GM13976 (cell line): ENCODE results near the gene ATP5PB.

ENCODE experiments used
- DNase-seq: peaks from one replicate; pipeline ENCODE4 v3.0.0; 2012; ENCODE audit warnings: low spot score
- CTCF ChIP-seq: IDR thresholded peaks from 2 replicates; pipeline ENCODE4 v1.5.1; 2012; ENCODE audit warnings: borderline replicate concordance, mild to moderate bottlenecking; ENCODE audit not compliant: insufficient read depth; ENCODE audit errors: extremely low read depth, missing control alignments, control extremely low read depth
- in situ Hi-C: fragments of 300-500 bp; cut with MboI; formaldehyde crosslinking; loops from one replicate; pipeline ENCODE4 v1.12.0; 2022; ENCODE audit warnings: low sequenced_read_pairs, mixed read lengths, inconsistent platforms; ENCODE audit not compliant: unreplicated experiment

The ATP5PB gene

DNA sequence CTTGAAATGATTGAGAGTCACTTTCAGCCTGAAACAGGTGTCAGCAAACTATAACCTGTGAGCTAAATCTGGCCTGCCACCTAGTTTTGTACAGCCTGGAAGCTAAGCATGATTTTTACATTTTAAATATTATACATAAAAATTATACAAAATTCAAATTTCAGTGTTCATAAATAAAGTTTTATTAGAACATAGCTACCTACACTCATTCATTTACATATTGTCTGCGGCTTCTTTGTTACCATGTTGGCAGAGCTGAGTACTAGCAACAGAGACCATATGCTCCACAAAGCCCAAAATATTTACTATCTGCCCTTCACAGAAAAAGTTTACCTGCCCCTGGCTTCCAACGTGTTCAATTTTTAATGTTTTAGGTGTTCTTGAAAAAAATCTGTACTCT is 16.5 kb downstream of the ATP5PB start:
- no peak for DNase-seq
- in situ Hi-C loops = no loop called here
- TF ChIP-seq CTCF = no peak

DNA sequence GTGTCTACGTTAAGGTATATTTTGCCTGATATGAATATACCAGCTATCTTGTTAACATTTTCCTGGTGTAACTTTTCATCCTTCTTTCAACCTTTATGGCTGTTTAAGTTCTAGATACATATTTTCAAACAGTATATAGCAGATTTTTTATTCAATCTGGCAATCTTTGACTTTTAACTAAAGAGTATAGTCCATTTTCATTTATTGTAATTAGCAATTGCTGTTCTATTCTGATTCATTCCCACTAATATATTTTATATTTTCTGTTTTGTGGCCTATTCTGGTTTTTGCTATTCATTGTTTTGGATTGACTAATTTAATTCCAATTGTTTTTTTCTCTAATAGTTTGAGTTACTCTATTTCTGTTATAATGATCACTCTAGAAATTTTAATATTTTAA is 17.2 kb downstream of the ATP5PB start:
- in situ Hi-C loops = no loop called here
- no peak for DNase-seq

DNA sequence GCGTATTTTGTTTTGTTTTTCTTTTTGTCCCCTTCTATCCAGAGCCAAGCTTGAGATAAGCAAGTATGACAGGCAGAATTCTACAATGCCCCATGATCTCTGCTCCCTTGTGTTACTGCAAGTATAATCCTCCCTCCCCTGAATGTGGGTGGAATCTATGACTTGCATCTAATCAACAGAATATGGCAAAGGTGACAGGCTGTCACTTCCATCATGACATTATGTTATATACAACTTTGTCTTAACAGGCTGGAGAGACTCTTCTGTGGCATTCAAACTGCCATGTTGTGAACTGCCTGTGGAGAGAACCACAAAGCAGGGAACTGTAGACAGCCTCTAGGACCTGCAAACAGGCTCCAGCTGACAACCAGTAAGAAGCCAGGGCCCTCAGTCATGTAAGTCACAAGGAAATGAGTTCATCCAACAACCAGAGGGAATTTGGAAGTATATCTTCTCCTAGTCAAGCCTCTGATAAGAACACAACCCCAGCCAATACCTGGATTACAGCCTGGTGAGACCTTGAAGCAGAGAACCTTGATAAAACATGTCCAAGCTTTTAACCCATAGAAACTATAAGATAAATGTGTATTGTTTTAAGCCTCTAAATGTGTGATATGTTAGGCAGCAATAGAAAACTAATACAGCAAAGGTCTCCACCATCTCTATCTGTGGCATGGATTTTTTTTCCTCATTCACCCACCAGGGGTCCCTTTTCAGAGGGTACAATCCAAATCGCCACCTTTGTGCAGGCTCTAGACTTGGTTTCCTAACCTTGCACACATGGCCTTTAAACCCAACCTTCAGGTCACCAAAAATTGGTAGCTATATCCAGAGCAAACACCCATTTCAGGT is 18.8 kb downstream of the ATP5PB start:
- in situ Hi-C loops = no loop called here
- no peak for DNase-seq
- no peak for TF ChIP-seq CTCF

More for the DNA sequence above, 17.2 kb downstream of the ATP5PB start:
- TF ChIP-seq CTCF = no peak

GRCh38 chr1:111468717-111469100 is 19.4 kb downstream of the ATP5PB start:
- no peak for TF ChIP-seq CTCF
- no peak for DNase-seq

GRCh38 chr1:111469539-111469938 is 20.3 kb downstream of the ATP5PB start:
- DNase-seq = no peak
- in situ Hi-C loops = no loop called here
- TF ChIP-seq CTCF = no peak

More at GRCh38 chr1:111468717-111469100, 19.4 kb downstream of the ATP5PB start:
- in situ Hi-C loops = no loop called here

DNA sequence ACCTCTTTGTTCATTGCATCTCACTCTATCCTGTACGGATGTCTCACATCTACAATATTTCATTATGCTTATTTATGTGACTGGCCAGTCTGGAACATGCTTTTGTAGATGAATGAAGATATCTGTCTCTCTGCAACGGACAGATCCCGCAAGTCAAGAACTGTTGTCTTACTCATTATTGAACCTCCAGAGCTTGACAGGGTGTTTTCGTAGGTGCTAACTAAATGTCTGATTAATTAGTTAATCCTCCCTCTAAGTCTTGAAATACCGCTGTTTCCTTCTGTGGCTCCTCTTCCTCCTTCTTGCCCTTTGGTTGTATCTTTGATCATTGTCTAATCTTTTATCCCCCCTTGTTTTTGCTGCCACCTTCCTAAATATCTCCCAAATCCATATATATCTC is 21.3 kb downstream of the ATP5PB start:
- in situ Hi-C loops = no loop called here
- DNase-seq = no peak
- TF ChIP-seq CTCF = no peak
